ENCODE results near the gene TIAM2.
"Not testable (repeated sequence)": the region's sequence is repeated elsewhere in the genome, so short reads cannot be mapped to it uniquely, and the experiment has no call there.

Gene TIAM2

DNA sequence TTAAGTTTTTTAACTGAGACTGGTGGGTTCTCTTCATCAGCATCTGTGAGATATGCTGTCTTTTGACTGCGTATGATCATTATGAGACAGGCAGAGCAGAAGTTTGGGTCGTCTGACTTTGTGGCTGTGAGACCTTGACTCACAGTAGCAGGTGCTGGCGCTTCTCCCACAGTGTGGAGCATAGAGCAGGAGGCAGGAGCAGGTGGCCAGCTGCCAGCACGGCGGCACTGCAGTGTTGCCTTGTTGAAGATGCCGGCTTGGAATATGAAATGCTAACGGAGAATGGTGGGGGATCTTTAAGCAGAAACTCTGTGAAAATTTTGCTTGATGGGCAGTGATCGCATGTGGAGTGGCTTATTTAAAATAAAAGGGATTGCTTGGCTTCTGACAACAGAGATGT lies 105.0 kb downstream of the TIAM2 start:
- no peak for DNase-seq (ENCODE audit: low read depth in 2 of 2)

DNA sequence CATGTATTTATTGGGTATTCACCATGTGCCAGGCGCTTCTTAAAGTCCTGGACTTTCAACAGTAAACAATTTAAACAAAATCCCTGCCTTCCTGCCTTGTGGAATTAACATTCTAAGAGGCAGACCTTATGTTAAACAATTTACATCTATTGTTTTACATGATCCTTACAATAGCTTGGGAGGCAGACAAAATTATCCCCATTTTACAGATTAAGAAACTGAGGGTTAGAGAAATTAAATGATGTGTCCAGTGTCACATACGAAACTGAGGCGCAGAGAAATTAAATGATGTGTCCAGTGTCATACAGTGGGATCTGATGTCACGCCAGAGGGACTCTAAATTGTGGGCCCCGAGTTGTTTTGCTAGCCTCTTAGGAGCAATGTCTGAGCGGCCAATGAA lies 105.5 kb downstream of the TIAM2 start:
- DNase-seq (ENCODE audit: low read depth in 2 of 2): no peak

DNA sequence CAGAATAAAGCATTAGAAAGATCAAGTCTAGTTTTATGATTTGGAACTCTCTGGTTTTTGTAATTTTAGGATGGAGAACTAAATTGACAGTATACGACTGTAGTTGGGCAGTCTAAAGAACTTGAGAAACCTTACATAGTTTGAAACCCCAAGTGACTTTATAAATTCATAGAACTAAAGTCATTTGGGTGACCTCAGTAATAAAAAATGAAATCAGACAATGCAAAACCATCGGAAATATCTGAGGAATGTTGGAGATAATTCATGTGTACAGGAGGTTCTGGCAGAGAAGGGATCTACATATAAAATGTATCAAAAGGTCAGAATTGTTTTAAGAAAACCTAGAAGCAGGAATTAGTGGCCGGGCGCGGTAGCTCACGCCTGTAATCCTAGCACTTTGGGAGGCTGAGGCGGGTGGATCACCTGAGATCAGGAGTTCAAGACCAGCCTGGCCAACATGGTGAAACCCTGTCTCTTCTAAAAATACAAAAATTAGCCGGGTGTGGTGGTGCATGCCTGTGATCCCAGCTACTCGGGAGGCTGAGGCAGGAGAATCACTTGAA lies 108.0 kb downstream of the TIAM2 start:
- not testable (repeated sequence) for DNase-seq (ENCODE audit: low read depth in 2 of 2)

DNA sequence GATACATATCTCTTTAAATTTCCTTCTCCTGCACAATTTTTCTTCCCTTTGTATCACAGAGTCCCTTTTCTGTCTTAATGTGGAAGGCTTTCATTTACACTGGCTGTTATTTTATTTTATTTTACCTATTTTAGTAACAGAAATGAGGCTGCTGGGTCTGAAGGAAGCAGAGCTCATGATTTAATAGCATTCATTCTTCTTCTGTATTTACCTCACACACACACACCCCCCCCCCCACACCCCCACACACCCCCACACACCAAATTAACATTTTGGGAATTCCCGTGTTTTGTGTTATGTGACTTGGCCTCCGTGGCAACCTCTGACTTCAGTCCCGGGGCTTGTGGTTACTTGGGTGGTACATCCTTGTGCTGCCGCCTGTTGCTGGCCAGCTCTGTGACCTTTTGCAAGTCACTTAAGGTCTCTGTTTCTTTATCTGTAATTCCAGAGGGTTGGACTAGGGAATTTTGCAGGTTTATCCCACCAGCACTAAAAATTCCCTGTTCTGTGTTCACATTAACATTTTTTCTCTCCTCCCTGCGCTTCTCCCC lies 108.8 kb downstream of the TIAM2 start:
- peak in 1 of 2 donors; percentile 21 for DNase-seq (ENCODE audit: low read depth in 2 of 2)

DNA sequence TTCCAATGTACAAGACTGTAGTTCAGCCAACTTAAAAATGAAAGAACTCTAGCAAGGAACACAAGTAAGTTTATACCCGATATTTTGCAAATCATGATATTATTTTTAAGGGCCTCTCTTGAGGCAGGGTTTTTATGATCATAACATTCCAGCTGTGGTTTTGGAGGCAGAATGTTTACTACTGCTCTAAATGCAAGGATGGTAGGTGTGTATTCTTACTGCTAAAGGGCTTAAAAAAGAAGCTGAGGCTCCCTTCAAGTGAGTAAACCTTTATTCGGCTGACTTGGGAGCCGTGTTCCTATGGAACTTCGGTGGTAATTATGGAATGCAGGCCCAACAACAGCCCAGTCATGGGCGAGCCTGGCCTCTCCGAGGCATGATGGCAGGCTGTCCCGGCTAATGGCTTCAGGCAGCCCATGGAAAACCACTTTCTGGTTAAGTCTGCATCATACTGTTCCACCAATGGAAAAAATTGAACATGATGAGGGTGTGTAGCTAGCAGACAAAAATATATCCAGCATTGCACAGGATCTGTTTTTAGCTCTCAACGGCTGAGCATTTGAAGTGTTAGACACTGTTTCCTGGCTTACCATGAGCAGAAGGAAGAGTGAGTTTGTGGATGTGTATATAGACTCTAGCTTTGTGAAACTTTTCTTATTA lies 111.5 kb downstream of the TIAM2 start:
- DNase-seq (ENCODE audit: low read depth in 2 of 2): no peak

DNA sequence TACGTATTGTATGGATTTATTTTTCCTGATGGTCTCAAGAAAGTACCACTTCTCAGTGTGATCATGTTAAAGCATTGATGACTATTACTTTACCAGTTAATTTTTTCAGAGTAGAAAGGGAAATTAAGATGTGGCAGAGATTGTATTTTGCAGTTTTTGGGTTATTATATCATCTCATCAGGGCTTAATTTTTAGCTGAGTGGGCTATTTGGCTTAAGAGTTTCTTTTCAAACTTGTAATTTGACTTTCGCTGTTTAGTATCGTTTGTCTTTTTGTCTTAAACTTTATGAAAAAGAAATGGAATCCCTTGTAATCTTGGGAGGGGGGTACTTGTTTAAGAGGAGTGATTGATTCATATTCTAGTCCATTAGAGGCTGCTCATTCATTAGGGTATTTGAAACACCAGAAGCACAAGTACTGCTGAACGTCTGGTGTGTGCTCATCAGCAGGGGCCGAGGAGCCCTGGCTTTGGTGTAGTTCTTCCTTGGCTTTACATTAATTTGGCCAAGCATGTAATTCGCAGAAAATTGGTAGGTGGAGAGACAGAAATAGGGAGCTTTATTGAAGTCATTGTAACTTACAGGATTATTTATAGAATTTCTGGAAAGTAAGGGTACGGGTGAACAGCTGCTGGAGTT lies 112.4 kb downstream of the TIAM2 start:
- no peak for DNase-seq (ENCODE audit: low read depth in 2 of 2)

DNA sequence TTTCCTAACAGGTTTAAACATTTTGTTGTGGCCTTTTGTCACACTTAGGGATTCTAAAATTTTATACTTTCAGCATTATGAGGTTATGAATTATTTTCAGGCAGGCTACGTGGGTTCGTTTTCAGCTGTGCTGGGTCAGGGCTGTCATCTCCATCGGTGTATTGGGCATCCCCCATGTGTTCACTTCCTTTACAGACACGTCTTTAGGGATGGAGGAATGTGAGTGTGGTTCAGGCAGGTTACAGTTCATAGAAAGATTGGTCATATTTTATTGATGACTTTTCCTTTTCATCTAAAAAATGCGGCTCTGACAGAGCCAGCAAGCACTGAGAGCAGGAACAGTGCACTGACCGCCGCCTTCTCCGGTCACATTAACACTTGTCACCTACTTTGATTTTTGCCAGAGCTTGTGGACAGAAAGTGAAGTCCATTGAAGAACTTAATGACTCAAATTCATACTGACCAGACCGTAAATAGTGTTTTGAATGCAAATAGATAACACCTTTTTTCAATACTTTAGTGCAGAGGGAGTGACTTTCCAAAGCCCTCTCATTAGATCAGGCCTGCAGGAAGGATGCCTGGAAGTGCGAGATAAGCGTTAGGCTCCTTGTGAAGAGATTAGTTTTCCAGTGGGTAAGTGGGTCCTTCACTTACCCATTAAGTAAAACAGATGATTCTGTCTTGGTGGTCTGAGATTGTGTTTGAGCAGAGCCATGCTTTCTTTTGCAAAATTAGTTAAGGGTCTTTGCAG lies 113.1 kb downstream of the TIAM2 start:
- no peak for DNase-seq (ENCODE audit: low read depth in 2 of 2)

DNA sequence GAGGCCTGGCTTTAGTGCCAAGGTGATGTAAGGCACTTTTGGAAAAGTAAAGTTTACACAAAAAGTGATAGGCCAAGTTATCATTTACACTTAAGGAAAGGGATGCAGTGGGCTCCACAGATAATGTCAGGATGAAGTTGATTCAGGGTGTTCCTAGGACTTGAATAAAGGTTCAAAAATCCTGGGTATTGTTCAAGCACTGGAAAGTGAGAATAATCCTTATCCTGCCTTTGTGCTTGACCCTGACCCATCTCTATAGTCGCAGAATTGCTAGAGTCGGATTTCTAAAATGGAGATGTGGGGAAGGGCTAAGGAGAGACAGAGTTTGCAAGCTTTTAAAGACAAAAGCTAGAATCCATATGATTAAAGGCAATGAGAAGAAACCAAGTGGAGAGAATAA lies 115.6 kb downstream of the TIAM2 start:
- no peak for DNase-seq (ENCODE audit: low read depth in 2 of 2)

DNA sequence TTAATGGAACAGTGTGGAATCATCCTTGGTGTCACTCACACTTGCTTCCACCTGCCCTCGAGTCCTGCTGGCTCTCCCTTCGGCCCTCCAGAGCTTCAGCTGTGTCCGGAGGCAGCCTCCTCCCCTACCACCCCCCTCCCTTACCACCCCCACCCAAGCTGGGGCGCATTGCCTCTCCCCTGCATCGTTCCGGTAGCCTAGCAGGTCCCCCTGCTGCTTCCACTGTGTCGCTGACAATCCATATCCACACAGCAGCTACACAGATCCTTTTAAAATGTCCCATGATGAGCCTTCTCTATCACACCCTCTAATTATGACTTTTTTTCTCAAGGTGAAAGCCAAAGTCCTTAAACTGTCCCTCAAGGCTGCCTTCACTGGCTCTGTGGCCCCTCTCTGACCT lies 117.6 kb downstream of the TIAM2 start:
- no peak for DNase-seq (ENCODE audit: low read depth in 2 of 2)

DNA sequence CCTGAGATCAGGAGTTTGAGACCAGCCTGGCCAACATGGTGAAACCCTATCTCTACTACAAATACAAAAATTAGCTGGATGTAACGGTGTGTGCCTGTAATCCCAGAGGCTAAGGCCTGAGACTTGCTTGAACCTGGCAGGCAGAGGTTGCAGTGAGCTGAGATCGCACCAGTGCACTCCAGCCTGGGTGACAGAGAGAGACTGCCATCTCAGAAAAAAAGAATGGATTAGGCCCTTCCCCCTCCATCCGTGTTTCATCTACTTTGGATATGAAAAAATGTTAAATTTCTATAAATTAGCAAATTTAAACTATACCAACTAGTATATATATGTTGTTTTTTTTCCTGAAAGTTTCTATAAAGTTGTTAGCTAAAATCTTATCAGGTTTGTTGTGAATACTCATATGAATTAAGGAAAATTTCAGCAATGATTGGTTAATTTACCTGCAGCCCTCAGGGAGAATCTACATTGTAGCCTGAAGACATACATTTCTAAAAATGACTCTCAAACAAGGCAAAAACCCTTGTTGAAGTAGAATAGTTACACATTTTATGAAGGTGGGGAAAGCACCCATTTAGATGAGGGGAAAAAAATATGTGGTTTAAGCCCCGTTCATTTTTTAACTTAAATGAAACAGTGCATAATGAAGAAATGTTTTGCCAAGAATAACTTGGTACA lies 120.9 kb downstream of the TIAM2 start:
- no peak for DNase-seq (ENCODE audit: low read depth in 2 of 2)

DNA sequence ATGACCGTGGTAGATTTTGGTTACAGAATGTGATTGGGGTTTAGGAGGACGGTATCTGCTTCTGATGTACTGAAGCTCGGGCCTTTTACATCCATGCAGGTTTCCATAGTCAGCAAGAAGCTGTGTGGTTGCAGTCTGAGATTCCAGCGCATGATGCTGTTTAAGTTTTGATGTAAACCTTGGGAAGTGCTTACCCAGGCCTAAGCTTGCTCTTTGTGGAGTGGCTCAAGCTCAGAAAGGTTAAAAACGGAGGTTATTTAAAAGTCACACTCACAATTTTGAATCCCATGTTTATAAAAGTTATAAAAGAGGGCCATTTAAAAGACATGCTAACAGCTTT lies 121.4 kb downstream of the TIAM2 start:
- DNase-seq (ENCODE audit: low read depth in 2 of 2): no peak

DNA sequence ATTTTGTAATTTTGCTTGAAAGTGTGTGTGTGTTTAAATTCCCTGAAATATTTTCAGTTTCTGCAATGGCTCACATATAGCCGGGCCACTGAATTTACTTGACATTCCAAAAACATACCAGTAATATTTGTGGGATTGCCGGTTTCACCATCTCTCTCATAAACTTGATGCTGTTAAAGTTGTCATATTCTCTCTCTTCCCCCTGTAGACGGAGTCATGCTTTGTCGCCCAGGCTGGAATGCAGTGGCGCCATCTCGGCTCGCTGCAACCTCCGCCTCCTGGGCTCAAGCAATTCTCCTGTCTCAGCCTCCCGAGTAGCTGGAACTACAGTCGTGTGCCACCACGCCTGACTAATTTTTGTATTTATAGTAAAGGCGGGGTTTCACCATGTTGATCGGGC lies 122.1 kb downstream of the TIAM2 start:
- DNase-seq (ENCODE audit: low read depth in 2 of 2): no peak

DNA sequence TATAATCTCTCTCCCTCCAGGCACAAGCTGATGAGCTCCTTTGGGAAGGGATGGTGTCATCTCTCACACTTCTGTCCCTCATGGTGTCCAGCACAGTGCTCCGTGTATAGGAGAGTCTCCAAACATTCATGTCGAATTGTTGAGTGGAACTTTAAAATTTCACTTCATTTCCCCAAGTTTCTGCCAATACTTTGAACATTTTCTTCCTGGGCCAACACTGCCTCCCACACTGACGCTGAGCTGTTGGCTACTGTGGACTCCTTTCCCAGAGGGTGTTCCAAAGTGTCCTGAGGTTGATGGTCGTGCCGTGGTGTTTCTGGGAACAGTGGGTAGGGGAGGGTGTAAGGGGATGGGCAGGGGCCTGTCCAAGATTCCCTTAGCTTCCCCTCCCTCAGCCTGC lies 122.7 kb downstream of the TIAM2 start:
- no peak for DNase-seq (ENCODE audit: low read depth in 2 of 2)

DNA sequence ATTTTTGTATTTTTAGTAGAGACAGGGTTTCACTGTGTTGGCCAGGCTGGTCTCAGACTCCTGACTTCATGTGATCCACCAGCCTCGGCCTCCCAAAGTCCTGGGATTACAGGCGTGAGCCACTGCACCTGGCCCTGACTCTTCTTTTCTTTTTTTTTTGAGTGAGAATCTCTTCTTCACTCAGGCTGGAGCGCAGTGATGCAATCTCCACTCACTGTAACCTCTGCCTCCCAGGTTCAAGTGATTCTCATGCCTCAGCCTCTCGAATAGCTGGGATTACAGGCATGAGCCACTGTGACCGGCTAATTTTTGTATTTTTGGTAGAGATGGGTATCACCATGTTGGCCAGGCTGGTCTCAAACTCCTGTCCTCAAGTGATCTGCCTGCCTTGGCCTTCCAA lies 124.1 kb downstream of the TIAM2 start:
- not testable (repeated sequence) for DNase-seq (ENCODE audit: low read depth in 2 of 2)

DNA sequence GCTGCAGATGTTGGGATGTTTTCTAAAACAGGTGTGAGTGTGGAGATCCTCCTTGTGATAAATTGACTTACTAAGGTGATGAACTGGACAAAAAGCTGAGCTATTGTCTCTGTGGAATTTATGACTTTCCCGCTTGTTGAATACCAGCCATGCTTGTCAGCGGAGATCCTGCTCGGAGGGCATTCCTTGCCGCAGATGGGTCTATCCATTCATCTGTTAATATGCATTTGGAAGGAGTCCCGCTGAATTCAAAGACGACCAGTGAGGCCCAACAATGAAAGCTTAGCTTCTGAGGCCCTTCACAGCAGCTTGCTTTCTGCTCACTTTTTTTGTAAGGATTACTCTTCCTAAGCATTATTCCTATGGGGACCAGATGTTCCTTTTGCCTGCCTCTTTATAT lies 124.9 kb downstream of the TIAM2 start:
- no peak for DNase-seq (ENCODE audit: low read depth in 2 of 2)

DNA sequence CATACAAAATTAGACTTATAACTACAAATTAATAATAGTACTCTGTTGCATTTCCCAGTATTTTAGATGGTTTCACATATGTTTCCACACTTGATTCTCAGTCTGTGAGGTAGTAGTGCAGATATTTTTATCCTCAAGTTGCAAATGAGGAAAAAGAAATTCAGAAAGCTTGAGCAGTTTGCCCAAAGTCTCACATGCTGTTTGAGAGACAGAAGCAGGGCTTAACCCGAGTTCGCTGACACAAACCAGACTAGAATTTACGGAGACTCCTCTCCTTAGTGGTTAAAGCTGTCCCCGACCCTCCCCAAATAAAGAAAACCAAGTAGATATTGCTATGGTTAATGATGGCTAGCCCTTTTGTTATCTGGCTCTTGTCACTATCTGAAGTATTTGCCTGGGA lies 126.2 kb downstream of the TIAM2 start:
- no peak for DNase-seq (ENCODE audit: low read depth in 2 of 2)

DNA sequence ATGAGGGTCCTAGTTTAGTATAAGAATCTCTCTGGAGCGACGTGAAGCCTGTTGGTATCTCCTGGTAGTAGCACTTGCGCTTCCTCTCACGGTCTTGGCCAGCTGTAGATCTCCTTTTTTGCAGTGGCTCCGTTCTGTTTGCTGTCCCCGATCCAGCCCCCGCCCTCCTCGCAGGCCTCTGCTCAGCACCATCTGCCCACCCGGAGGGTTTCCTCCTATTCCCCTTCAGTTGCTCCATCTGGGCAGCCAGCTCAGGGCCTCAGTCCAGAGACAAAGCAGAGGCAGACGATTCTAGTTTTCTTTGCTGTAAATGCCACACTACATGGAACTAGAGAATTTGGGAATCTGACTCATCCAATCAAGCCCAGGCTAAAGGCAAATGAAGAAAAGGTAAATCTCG lies 126.6 kb downstream of the TIAM2 start:
- no peak for DNase-seq (ENCODE audit: low read depth in 2 of 2)

DNA sequence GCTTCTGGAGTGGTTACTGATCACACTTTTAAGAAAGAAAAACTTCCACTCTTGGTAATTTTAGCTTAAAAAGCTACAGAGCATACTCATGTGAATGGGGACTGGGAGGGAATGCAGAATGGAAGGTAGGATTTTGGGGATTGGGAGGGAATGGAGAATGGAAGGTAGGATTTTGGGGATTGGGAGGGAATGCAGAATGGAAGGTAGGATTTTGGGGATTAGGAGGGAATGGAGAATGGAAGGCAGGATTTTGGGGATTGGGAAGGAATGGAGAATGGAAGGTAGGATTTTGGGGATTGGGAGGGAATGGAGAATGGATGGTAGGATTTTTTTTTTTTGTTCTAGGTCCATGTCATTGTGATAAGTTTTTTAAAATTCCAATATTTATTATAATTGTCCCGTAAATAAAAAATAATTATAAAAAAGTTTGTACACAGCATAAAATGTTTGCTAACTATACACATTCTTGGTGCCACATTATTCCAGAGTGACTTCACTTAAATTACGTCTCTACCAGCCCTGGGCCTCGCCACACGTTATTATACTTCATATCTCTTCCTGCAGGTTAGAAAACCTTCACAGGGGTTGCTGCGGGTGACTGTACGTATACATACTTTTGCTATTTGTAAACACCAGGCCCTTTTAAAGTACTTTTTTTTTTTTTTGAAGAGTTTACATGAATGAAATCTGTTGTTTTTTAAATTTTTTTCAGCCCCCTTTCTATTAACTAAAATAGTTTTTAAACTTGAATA lies 127.3 kb downstream of the TIAM2 start:
- no peak for DNase-seq (ENCODE audit: low read depth in 2 of 2)

DNA sequence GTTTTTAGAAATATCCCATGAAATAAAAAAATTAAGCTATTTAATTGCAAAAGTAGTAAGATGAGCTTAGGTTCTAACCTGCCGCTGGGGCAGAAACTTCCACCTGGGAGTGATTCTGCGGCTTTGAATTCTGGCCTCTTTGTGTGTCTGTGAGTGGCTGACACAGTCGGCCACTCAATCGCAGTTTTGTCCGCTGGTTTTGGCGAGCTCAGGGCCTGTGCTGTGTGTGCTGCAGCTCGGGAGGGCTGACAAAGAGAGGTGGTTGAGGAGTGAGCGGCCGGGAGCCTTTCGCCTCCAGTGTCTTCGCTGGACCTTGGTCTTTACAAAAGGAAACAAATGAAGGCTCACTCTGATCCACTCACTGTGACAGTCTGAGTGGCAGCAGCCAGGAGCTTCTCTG lies 128.4 kb downstream of the TIAM2 start:
- no peak for DNase-seq (ENCODE audit: low read depth in 2 of 2)

DNA sequence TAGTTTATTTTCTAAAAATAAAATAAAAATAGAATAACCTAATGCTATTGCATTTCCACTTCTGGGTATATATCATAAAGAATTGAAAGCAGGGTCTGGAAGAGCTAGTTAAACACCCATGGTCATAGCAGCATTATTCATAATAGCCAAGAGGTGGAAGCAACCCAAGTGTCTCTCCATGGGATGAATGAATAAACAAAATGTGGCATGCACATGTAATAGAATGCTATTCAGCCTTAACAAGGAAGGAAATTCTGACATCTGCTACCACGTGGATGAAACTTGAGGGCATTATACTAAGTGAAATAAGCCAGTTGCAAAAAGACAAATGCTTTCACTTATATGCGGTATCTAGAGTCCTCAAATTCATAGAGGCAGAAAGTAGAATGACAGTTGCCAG lies 130.8 kb downstream of the TIAM2 start:
- no peak for DNase-seq (ENCODE audit: low read depth in 2 of 2)

DNA sequence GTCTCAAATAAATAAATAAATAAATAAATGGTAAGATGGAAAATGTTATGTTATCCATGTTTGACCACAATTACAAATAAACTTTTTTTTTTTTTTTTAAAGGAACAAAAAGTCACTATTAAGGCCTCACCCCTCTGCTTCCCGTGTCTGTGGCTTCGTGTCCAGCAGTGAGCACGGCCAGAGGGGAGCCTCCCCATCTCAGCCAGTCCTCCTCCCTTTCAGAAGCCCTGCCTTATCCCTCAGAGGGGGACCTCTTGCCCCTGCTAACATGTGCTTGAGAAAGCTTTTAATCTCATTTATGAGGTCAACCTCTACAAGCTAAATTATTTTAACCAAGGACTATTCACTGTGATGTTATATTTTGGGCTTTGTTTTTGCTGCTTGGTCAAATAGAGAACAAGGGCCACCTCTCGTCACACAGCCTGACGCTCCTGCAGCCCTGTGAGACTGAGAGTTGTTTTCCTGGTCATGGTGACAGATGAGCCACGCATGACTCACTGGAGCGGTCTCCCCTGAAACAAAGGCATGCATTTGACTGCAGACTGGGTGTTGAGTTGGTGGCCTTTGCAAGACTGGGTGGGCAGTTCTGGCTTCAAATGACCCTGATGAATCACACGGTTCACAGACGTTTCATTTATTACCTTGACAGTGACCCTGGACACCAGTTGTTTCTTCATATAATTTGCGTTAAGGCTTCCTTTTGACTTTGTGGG lies 131.8 kb downstream of the TIAM2 start:
- DNase-seq (ENCODE audit: low read depth in 2 of 2): peak in 1 of 2 donors; percentile 18
